ENCODE data around the gene PRKAG1.

Gene PRKAG1

GRCh38 chr12:48994224-48995085 lies 24.1 kb downstream of the PRKAG1 start:
- TF ChIP-seq CTCF (IDR thresholded peaks at IDR 0.05; ENCODE audit: low read length) (no peak), EZH2 (IDR thresholded peaks at IDR 0.05; ENCODE audit: borderline replicate concordance, low read length) (no peak)
- H3K9ac ChIP-seq (ENCODE audit: low read length) = no peak overlapping the region
- H2AFZ ChIP-seq (ENCODE audit: low read length) = no peak overlapping the region
- H3K36me3 ChIP-seq (ENCODE audit: insufficient read depth, low read length) = no peaks in the 10 kb centered on the region
- peaks cover 26% of the 10 kb centered on the region for H3K4me1 ChIP-seq (ENCODE audit: insufficient read depth, low read length, severe bottlenecking)
- no peaks in the 10 kb centered on the region for H4K20me1 ChIP-seq (ENCODE audit: insufficient read depth, low read length)
- no peak overlapping the region for H3K4me2 ChIP-seq (ENCODE audit: low read length)
- no peaks in the 10 kb centered on the region for H3F3A ChIP-seq (ENCODE audit: insufficient read depth, low read length)
- no peak overlapping the region for H3K27ac ChIP-seq (ENCODE audit: low read depth, low read length, poor library complexity, severe bottlenecking)
- no peaks in the 10 kb centered on the region for H3K27me3 ChIP-seq (ENCODE audit: insufficient read depth, low read length)
- no peak overlapping the region for H3K4me3 ChIP-seq (ENCODE audit: low read depth, low read length, poor library complexity, severe bottlenecking)
- H3K9me3 ChIP-seq (ENCODE audit: low read length) = no peaks in the 10 kb centered on the region
- no peaks in the 10 kb centered on the region for H3K79me2 ChIP-seq (ENCODE audit: insufficient read depth, low read length)
- no peaks in the 10 kb centered on the region for H3K9me2 ChIP-seq (ENCODE audit: low read depth, low read length)

DNA sequence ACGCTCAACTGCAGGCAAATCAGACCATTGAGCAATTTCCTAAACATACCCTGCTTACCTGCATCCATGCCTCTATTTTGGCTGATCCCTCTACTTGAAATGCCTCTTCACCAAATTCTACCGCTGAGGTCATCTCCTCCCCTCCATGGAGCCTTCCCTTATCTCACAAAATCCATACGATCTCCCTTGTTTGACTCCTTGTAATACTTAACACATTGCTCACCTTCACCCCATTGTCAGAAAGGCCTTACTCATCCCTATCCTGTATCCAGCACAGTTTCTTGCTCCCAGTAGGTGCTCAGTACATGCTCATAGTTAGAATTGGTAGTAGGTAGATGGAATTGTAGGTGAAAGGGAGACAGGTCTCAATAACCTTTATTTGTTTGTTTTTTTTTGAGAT lies 24.8 kb downstream of the PRKAG1 start:
- Histone ChIP-seq H3K27me3 (ENCODE audit: insufficient read depth, low read length) (peaks cover 4% of the 10 kb centered on the region; the same call in 1 of the 2 replicates), H2AFZ (ENCODE audit: low read length) (no peak overlapping the region), H4K20me1 (ENCODE audit: insufficient read depth, low read length) (no peaks in the 10 kb centered on the region), H3F3A (ENCODE audit: insufficient read depth, low read length) (no peaks in the 10 kb centered on the region), H3K36me3 (ENCODE audit: insufficient read depth, low read length) (no peaks in the 10 kb centered on the region), H3K4me2 (ENCODE audit: low read length) (no peak overlapping the region), H3K27ac (ENCODE audit: low read depth, low read length, poor library complexity, severe bottlenecking) (no peak overlapping the region), H3K9ac (ENCODE audit: low read length) (no peak overlapping the region), H3K9me2 (ENCODE audit: low read depth, low read length) (no peaks in the 10 kb centered on the region), H3K4me1 (ENCODE audit: insufficient read depth, low read length, severe bottlenecking) (peaks cover 21% of the 10 kb centered on the region), H3K79me2 (ENCODE audit: insufficient read depth, low read length) (no peaks in the 10 kb centered on the region), H3K9me3 (ENCODE audit: low read length) (no peaks in the 10 kb centered on the region), H3K4me3 (ENCODE audit: low read depth, low read length, poor library complexity, severe bottlenecking) (no peak overlapping the region)
- TF ChIP-seq EZH2 (IDR thresholded peaks at IDR 0.05; ENCODE audit: borderline replicate concordance, low read length) (no peak), CTCF (IDR thresholded peaks at IDR 0.05; ENCODE audit: low read length) (no peak)

- Histone ChIP-seq H3K79me2 (ENCODE audit: insufficient read depth, low read length) (no peaks in the 10 kb centered on the region), H3K27ac (ENCODE audit: low read depth, low read length, poor library complexity, severe bottlenecking) (no peak overlapping the region), H3K36me3 (ENCODE audit: insufficient read depth, low read length) (no peaks in the 10 kb centered on the region), H3K4me2 (ENCODE audit: low read length) (no peak overlapping the region), H3K9me3 (ENCODE audit: low read length) (no peaks in the 10 kb centered on the region), H3K27me3 (ENCODE audit: insufficient read depth, low read length) (peaks cover 4% of the 10 kb centered on the region), H3K9ac (ENCODE audit: low read length) (no peak overlapping the region), H3F3A (ENCODE audit: insufficient read depth, low read length) (no peaks in the 10 kb centered on the region), H4K20me1 (ENCODE audit: insufficient read depth, low read length) (no peaks in the 10 kb centered on the region), H2AFZ (ENCODE audit: low read length) (no peak overlapping the region), H3K9me2 (ENCODE audit: low read depth, low read length) (no peaks in the 10 kb centered on the region), H3K4me3 (ENCODE audit: low read depth, low read length, poor library complexity, severe bottlenecking) (no peak overlapping the region), H3K4me1 (ENCODE audit: insufficient read depth, low read length, severe bottlenecking) (no peaks in the 10 kb centered on the region)
- TF ChIP-seq EZH2 (IDR thresholded peaks at IDR 0.05; ENCODE audit: borderline replicate concordance, low read length) = no peak
- TF ChIP-seq CTCF (IDR thresholded peaks at IDR 0.05; ENCODE audit: low read length) = no peak
These were observed 27.1 kb downstream of the PRKAG1 start for GRCh38 chr12:48991247-48992050.
